HS-5 (cell line): ENCODE measurements around the gene PAX5.

Experiments
- DNase-seq: peaks from one replicate; pipeline ENCODE4 v3.0.0-alpha.2; 2012; ENCODE audit warnings: low read depth

The PAX5 gene

DNA sequence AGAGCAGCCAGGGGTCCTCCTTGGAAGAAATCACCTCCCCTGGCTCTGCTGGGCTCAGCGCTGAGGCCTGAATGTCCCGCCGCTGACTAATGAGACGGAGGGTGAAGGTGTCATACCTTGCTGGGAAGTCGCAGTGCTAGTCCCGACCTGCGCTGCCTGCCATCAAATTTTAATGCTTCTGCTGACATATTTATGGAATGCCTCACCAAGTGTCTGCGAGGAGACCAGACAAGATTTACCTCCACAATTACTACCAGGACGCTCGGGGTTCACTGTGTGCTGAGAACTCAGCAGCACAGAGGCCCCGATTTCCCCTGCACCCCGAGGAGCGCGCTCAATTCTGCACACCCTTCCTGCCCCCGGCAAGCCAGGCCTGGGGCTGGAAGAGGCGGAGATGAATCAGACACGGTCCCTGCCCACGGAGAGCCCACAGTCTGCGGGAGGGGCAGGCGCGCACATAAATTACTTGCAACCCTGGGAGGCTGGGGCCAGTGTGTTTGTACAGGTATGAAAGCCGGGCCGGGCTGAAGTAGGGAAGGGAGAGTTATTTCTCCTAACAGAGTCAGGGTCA, 175.2 kb downstream of the PAX5 start:
- DNase-seq = no peak

DNA sequence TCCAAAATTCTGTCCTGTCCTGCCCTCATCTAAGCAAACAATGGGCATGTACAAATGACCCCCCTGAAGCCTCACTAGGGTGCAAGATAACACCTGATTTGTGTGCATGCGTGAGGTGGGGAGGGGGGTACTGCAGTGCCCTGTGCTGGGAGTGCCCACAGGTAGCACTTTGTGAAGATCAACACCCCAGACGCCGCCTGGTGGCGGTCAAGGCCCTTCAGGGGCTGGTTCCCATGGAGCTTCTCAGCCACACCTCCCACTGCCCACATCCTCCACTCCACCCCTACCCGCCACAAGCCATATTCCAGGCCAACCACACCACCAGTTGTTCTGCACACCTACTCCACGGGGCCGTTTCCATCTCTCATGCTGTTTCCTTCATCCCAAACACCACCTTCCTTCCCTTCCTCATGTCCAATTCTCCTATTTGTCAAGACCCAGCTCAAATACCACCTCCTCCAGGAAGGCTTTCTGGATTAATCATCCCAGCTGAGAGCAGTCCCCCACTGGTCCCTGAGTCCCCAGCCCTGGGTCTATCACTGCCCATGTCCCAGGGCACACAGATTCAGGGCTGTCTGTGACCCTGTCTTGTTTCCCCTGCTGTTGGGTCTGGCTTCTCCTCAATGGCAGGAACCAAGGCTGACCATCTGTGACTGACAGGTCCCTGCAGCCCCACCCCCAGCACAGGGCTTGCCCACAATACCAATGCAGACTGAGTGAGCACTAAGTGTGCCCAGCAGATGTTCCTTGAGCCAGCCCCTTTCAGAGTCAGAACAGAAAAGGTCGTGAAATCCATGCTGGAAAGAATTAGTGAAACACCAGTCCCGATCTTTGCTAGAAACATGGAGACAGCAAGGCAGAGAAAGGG, 178.4 kb downstream of the PAX5 start:
- DNase-seq = no peak

DNA sequence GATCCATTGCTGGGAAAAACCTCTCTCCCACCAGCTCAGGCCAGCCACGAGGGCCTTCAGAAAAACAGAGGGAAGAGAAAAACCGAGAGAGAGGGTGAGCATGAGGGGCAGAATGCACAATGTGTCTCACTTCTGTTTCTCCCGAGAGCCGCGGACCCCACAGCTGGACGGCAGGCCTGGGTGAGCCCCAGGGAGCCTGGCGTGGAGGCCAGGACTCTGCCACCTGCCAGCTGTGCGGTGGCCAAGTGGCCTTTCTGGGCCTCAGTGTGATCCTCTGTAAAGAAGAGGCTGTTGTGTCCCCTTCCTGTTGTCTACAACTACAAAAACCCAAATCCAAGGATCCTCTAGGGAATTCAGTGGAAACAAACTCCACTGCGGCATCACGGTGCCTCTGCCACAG, 179.3 kb downstream of the PAX5 start:
- no peak for DNase-seq

DNA sequence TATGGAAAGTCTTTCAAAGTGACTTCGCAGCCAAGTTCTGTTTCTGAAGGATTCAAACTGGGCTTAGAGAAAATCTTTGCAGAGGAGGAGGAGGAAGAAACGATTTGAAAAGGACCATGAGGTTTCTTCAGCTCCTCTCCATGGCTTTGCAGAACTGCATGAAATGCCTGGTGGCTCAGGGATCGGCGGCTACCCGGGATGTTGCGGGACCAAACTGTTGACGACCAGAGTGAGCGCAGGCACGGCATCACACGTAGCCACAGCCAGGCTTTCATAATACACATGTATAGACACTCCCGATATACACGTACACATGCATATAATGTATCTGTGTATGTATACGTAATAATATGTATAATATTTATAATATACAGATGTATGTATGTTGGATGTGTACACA, 180.0 kb downstream of the PAX5 start:
- DNase-seq = no peak

DNA sequence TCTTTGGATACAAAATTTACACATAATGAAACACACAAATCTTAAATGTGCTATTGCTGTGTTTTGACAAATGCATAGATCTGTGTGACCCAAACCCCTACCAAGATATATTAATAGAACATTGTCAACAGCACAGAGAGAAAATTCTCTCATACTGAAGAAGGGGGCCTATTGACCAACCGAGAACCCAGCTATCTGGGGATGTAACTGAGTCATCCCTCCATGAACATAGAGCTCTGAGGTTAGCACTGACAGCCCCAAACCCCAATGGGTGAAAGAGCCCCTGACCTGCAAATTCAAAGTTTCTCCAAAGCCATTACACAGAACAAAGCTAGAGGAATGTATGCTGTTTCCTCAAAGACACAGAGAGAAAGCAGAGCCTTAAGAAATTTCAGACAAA, 180.8 kb downstream of the PAX5 start:
- no peak for DNase-seq

DNA sequence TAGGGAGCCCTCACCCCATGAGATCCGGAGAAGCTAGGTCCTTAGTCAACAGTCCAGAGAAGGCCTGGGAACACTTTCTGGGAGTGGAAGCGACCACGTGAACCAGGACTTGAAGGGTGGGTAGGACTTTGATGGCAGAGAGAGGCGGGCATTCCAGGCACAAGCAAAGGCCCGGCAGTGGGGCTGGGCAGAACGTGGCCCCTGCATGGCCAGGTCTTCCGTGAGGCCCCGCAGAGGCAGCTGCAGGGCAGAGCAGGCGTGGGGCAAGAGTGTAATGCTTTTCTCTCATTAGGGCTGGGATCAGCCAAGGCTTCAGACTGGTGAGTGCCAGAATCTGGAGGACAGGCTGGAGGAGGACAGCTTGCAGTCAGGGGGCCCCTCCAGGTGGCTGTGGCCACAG, 184.1 kb downstream of the PAX5 start:
- DNase-seq = no peak

DNA sequence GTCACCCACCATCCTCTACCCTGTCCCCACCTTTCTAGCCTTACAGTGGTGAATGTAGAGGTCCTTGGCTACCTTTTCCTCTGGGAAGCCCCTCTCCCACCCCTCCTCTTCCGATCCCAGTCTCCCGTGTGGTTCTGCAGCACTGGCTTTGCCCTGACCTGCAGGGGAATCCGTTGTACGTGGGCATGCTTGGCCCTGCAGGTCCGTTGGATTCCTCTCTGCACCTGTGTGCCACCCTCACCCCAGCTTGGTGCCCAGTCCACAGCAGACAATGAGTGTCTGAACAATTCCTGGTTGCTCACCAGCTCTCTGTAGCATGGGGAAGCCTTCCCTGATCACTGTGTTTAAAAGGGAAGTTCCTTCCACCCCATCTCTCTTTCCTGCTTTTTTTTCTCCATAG, 185.1 kb downstream of the PAX5 start:
- DNase-seq = no peak

DNA sequence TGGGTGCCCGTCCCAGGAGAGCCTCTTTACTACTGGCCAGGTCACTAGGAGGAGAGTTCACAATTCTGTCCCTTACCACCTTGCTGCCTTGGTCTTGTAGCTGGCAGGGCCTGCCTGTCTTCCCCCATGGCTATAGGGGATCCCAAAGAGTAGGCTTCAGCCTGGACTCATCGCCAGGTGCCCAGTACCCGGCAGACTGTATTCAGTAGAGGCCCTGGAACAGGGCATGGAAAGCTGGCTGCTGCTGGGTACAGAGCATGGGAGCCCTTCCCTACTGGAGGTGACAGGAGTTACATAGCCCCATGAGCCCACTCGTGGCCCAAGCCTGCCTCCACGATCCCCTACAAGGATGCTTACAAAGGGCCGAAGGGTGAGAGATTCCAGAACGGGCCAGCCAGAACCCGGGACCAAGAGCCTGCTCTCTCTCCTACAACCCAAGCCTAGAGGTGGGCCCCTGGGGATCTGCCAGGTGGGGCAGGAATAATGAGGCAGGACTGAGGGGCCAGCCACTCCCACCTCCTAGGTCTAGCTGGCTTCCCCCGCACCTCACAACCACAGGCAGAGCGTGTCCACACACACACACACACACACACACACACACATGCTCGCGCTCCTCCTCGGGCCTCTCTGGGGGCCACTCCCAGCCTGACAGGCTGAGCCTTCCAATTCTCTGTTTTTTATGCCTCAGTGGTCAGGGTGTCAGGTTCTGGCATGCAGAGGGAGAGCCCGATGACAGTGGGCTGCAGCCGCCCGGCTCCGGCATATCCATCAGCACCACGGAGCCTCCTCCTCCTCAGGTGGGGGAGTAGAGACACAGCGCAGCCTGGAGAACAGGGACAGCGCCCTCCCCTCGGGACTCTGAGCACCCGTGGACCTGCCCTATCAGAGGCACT, 186.0 kb downstream of the PAX5 start:
- no peak for DNase-seq

DNA sequence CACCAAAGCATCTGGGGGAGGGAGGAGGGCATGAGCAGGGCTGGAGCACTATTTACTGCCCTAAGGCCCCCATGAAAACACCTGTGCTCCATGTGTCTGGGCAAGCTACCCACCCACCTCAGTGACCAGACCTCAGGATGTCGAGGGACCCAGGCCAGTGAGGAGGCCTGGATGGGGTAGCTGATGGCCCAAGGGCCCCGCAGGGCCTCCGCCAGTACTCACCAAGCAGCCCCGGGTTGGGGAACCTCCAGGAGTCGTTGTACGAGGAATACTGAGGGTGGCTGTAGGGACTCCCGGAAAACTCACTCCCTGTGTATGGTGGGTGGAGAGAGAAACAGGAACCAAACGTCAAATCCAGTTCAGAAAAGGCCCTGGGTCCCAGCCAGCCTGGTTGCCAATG, 187.4 kb downstream of the PAX5 start:
- DNase-seq = no peak

DNA sequence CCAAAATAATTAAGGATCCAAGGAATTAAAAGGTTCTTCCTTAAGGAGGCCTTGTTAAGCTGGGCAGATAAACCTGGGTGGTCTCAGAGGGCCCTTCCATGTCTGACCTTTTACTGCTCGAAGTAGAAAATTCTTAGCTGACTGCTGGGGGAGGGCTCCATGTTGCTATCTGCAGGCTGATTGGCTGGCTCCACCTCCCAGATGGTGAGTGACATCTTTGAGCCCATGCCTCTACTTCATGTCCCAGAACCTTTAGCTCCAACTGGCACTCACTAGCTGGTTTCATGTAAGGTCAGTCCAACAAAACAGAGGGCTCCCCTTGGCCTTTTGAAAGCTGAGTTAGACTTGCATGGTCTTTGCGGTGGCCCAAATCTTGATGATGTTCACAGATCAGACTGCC, 188.2 kb downstream of the PAX5 start:
- no peak for DNase-seq

DNA sequence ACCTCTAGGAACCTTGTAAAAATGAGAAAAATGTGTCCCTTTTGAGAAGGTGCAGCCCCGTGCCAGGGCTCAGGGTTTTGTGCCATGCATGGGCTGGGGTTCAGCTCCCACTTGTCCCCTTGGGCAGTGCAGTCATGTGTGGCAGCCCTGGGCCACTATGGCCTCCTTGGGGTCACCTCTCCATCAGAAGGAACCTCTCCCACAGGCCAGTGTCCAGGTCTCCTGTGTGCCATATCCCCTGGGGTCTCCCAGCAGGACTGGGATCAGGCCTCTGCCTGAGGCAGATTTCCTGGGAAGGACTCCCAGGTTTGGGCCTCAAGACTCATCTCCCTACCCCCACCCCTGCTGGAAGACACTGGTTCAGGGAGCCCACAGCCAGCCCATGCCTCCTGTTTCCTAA, 189.1 kb downstream of the PAX5 start:
- DNase-seq = no peak

DNA sequence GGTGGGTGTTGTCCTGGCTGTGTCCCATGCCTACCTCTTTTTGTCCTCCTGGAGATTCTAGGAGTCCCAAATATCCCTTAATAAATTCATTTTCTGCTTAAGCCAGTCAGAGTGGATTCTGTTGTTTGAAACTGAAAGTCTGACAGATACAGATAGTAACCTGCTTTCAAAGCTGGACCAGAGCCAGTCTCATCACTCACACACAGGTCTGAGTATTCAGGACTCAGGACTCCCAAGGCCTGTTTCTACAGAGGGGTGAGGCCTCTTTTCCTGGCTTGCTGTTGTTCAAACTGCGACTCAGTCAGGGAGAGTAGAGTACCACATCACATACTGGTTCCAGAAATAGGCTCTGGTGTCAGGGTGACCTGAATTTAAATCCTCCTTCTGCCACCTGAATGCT, 190.1 kb downstream of the PAX5 start:
- DNase-seq = no peak

DNA sequence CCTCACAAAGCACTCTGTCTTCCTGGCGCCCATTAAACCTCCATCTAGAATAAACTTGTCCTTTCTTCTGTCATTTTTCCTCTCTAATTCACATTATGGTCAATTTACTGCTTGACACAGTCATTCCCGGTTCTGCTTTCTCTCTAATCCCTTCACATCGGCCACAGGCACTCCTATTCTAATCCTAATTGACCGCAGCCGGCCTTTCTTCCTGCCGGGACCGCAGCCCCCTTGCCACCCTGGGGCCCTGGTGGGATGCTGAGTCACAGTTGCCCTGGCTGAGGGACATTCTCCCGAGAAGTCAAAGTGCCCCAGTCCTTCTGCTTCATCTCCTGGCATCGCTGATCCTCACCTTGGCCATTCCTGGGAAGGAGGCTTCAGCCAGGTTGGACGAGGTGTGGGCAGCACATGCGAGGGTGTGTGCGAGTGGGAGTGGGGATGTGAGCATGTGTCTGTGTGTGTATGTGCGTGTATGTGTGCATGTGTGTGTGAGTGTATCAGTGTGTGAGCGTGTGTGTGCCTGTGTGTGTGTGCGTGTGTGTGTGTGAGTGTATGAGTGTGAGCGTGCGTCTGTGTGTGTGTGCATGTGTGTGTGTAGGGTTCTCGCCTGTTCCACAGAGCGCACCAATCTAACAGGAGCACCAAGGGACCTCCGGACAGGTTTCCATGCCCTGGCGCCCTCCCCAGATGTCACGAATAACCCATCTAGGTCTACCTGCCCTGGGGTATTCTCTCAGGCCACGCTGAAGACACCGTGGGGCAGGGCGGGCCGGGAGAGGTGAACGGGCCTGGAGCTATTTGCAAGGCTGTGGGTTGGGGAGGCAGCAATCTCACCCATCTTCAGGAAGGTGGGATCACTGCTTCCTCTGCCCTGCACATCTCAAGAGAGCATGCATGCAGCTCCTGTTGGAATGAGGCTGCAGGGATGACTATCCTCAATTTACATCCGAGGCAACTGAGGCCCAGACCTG, 191.2 kb downstream of the PAX5 start:
- no peak for DNase-seq

DNA sequence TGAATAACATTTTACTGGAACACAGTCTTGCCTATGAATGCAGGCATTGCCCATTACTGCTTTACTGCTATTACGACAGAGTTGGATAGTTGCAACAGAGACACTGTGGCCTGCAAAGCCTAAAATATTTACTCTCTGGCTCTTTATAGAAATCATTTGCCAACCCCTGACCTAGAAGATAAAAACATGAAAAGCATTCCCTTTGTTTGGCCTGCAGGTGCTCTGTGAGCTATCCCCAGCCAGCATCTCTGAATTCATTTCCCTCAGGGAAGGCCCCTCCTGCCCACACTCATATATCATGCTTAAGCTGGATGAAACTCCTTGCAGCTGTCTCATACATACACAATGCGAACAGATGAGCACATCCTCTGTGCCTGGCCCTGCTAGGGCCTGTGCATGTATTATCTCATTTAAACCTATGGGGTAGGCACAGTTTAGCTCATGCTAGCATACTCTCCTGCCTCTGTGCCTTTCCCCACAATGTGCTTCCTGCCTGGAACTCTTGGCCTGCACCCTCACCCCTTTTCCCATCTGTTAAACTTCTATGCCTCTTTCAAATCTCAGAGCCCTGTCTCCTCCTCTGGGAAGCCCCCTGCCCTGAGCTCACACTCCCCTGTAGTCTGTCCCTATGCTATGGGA, 193.1 kb downstream of the PAX5 start:
- no peak for DNase-seq

DNA sequence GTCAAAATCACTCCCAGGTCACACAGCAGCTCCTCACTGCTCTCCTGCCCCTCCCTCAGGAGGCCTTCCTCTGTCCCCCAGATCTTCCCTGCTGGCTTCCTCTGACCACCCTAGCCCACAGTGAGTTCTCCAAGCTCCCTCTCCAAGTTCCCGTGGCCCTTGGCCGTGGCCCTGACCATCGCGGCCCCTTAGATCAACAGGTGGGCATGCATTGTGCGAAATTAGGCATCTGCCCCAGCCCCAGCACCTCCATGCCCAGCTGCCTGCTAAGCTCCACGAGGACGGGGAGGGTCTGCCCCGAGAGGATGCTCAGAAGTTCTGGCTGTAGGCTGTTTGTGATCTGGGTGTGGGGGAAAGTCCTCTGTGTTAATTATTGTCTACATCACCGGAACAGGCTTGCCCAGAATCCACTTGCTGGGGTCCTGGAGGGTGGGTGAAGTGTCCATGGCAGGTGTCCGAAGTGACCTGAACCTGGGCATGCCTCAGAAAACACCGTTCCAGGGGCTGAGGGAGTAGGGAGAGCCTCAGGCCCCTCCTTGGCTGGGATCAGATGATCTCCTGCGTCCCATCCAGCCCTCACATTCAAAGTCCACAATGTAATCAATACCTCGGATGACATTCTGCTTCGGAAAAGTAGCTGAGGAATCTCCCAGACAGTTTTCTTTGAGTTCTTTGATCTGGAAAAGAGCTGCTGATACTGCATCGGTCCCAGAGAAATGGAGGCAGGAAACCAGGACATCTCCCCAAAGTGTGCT, 194.8 kb downstream of the PAX5 start:
- DNase-seq = no peak

DNA sequence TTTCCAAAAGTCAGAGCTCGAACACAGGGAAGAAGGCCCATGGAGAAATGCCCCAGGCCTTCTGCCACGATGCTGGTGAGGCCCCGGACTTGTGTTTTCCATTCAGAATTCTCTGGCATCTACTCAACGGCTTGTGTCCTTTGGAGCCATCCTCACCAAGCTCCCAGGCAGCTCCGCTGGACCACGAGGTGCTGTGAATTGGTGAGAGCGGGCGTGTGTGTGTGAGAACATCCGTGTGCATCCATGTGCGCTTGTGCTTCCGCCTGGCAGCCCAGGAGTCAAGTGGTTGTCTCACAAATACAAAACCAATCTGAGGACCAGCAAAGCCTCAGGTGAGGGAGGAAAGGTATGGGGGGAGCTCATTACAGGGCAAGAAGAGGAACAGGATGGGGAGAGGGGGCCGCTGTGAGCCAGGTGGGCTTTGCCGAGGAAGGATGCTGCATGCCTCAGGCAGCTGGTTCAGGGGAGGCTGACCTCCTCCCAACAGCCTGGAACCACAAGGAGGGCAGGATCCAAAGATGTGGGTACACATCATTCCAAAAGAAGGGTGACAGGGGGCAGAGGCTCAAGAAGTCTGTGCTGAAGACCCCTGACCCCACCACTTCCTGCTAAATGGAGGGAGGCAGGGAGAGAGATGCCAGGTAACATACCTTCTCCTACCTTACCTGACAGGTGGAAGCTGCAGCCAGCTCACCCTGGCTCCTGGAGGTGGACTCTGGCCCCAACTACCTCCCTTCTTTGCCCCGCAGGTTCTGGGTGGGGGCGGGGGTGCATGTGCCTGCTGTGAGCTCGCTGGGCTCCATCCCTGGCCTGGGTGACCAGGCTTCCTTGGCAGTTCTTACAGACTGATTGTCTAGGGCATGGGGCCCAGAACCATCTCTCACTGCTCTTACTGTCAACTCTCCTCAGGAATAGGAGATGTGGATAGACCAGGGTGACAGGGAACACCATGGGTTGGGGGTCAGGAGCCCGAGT, 196.3 kb downstream of the PAX5 start:
- no peak for DNase-seq

DNA sequence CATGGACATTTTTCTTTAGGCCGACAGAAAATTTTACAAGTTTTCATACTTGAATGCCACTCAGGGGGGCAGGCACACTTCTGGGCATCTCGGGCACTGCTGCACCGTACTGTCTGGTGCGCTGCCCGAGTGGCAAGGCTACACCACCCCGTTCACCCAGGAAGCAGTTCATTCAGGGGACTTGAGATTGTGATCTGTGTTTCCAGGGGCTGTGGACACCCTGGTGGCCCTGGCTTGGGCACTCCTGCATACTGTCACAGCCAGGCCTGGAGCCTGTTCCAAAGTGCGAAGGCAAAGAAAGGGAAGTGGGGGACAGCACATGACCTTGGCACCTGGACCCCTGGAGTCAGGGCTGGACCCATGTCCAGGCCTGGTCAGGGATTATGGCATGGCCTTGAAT, 197.6 kb downstream of the PAX5 start:
- no peak for DNase-seq

DNA sequence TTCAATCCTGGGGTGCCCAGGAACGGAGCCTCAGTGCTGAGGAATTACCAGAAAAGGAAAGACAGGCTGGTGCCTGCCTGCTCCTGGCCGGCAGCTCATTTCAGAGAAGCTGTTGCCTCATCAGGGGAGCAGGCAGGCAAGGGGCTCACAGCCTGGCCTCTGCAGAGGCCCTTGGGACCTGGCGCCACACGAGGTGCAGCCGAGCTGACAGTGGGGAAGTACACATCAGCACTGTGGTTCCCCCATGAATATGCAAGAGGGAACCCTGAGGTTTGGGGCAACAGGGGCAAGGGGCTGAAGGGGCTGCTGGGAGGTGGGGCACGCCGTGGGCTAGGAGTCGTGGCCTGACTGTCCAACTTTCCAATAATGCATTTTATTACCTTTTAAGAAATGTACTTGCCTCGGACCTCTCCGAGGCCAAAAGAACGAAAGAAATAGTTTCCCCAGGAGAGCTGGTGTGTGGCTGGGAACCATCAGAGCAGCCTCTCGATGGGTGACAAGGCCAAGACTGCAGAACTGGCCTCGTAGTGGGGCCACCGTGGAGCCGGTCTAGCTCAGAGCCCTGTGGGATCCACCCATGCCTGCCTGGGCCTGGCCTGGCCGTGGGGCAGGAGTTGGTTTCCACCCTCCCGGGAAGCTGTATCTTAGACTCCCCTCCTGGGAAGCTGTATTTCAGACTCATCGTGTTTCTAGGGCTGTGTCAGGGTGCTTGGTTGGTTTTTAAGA, 198.6 kb downstream of the PAX5 start:
- no peak for DNase-seq

DNA sequence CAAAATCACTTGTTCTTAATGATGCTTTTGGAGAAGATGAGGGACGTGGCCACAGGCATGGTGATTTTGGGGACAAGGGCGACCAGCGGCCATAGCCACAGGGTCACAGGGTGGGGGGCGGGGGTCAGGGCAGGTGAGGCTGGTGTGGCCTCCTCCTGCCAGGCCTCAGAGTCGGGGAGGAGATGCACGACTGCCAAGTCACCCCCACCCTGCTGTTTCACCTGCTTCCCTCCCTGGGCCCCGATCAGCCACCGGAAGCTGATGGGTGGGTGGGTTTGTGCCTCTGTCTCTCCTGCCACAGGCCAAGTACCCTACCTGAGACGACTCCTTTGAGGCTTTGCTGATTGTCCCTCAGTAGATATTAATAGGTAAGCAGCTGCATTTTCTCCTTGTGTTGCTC, 199.3 kb downstream of the PAX5 start:
- DNase-seq = no peak
